ENCODE measurements around the gene FRMD5. TPM values are rescaled to one million over a fixed set of nuclear protein-coding genes. Genes with fewer than 3 reads are reported as not detected.

FRMD5 gene
- total RNA-seq, 1 donor from 2014 or later = 5.1 TPM

GRCh38 chr15:44163370-44163769 lies 31.7 kb downstream of the FRMD5 start:
- no peak for DNase-seq (ENCODE audit: extremely low read depth, low read depth, low spot score)

GRCh38 chr15:44160796-44161195 lies 34.3 kb downstream of the FRMD5 start:
- no peak for DNase-seq (ENCODE audit: extremely low read depth, low read depth, low spot score)

- no peak for DNase-seq (ENCODE audit: extremely low read depth, low read depth, low spot score)
These were observed 35.6 kb downstream of the FRMD5 start for GRCh38 chr15:44159492-44159891.

GRCh38 chr15:44158111-44158510 lies 37.0 kb downstream of the FRMD5 start:
- DNase-seq (ENCODE audit: extremely low read depth, low read depth, low spot score) = no peak

- peak; percentile 68 for DNase-seq (ENCODE audit: extremely low read depth, low read depth, low spot score)
These were observed 37.4 kb downstream of the FRMD5 start for GRCh38 chr15:44157679-44158078.

GRCh38 chr15:44153352-44153751 lies 41.7 kb downstream of the FRMD5 start:
- no peak for DNase-seq (ENCODE audit: extremely low read depth, low read depth, low spot score)

- DNase-seq (ENCODE audit: extremely low read depth, low read depth, low spot score) = no peak
These were observed 45.8 kb downstream of the FRMD5 start for GRCh38 chr15:44149224-44149623.

- DNase-seq (ENCODE audit: extremely low read depth, low read depth, low spot score) = no peak
These were observed 46.5 kb downstream of the FRMD5 start for GRCh38 chr15:44148580-44148979.

- DNase-seq (ENCODE audit: extremely low read depth, low read depth, low spot score) = no peak
These were observed 47.4 kb downstream of the FRMD5 start for GRCh38 chr15:44147636-44148035.

- DNase-seq (ENCODE audit: extremely low read depth, low read depth, low spot score) = no peak
These were observed 49.6 kb downstream of the FRMD5 start for GRCh38 chr15:44145495-44145894.

GRCh38 chr15:44144992-44145391 lies 50.1 kb downstream of the FRMD5 start:
- no peak for DNase-seq (ENCODE audit: extremely low read depth, low read depth, low spot score)

GRCh38 chr15:44144184-44144583 lies 50.9 kb downstream of the FRMD5 start:
- DNase-seq (ENCODE audit: extremely low read depth, low read depth, low spot score) = no peak

GRCh38 chr15:44137750-44138149 lies 57.3 kb downstream of the FRMD5 start:
- no peak for DNase-seq (ENCODE audit: extremely low read depth, low read depth, low spot score)

GRCh38 chr15:44136991-44137477 lies 58.0 kb downstream of the FRMD5 start:
- no peak for DNase-seq (ENCODE audit: extremely low read depth, low read depth, low spot score)

GRCh38 chr15:44132057-44132456 lies 63.0 kb downstream of the FRMD5 start:
- DNase-seq (ENCODE audit: extremely low read depth, low read depth, low spot score) = no peak

- DNase-seq (ENCODE audit: extremely low read depth, low read depth, low spot score) = no peak
These were observed 64.3 kb downstream of the FRMD5 start for GRCh38 chr15:44130778-44131177.

GRCh38 chr15:44129911-44130310 lies 65.2 kb downstream of the FRMD5 start:
- DNase-seq (ENCODE audit: extremely low read depth, low read depth, low spot score) = no peak

- DNase-seq (ENCODE audit: extremely low read depth, low read depth, low spot score) = no peak
These were observed 66.6 kb downstream of the FRMD5 start for GRCh38 chr15:44128443-44128842.

- DNase-seq (ENCODE audit: extremely low read depth, low read depth, low spot score) = no peak
These were observed 69.2 kb downstream of the FRMD5 start for GRCh38 chr15:44125879-44126278.

GRCh38 chr15:44102675-44103254 lies 92.3 kb downstream of the FRMD5 start:
- DNase-seq (ENCODE audit: extremely low read depth, low read depth, low spot score) = peak; percentile 84

- DNase-seq (ENCODE audit: extremely low read depth, low read depth, low spot score) = no peak
These were observed 93.1 kb downstream of the FRMD5 start for GRCh38 chr15:44101944-44102343.

GRCh38 chr15:44101286-44101685 lies 93.8 kb downstream of the FRMD5 start:
- DNase-seq (ENCODE audit: extremely low read depth, low read depth, low spot score) = no peak

GRCh38 chr15:44099671-44100070 lies 95.4 kb downstream of the FRMD5 start:
- no peak for DNase-seq (ENCODE audit: extremely low read depth, low read depth, low spot score)

Measured in glomerular endothelial cell (primary cell).